SK-N-MC (cell line): Measurements from ENCODE around the gene APOBEC3B.
"Not testable (repeated sequence)": the region's sequence is repeated elsewhere in the genome, so short reads cannot be mapped to it uniquely, and the experiment has no call there.

Source experiments
- DNase-seq: peaks from one replicate; pipeline ENCODE4 v3.0.0-alpha.2; 2011; ENCODE audit warnings: low read depth, low spot score
- H3K27ac ChIP-seq: fragments of 200-600 bp; sonication (generic); 2 replicates; pipeline ENCODE4 v1.5.1; 2016; ENCODE audit warnings: mixed run types
- H3K36me3 ChIP-seq: fragments of 200-600 bp; sonication (generic); 2 replicates; pipeline ENCODE4 v1.6.1; 2017; ENCODE audit warnings: antibody characterized with exemption, low read length, mixed read lengths; ENCODE audit not compliant: insufficient read depth
- H3K4me3 ChIP-seq: fragments of 200-600 bp; sonication (generic); 2 replicates; pipeline ENCODE4 v1.5.1; 2016
- H3K9ac ChIP-seq: fragments of 200-600 bp; sonication (generic); 2 replicates; pipeline ENCODE4 v1.8.0; 2017; ENCODE audit warnings: mixed run types, mixed read lengths; ENCODE audit not compliant: insufficient read length
- H3K9me3 ChIP-seq: fragments of 200-600 bp; sonication (generic); 2 replicates; pipeline ENCODE4 v1.6.1; 2017; ENCODE audit warnings: low read depth, mild to moderate bottlenecking, antibody characterized with exemption, low read length, moderate library complexity, mixed read lengths
- EZH2 ChIP-seq: fragments of 200-600 bp; sonication (generic); IDR thresholded peaks from one replicate; pipeline ENCODE4 v1.6.1; 2017; ENCODE audit warnings: antibody characterized with exemption
- FOXP2 ChIP-seq: optimal IDR thresholded peaks from 2 replicates; pipeline ENCODE3; 2011; ENCODE audit warnings: mild to moderate bottlenecking, moderate library complexity; ENCODE audit not compliant: insufficient read depth; ENCODE audit errors: extremely low read length, control extremely low read depth
- POLR2AphosphoS5 ChIP-seq: IDR thresholded peaks from 2 replicates; pipeline ENCODE4 v1.6.1; 2012; ENCODE audit warnings: mild to moderate bottlenecking, low read depth, low read length, borderline replicate concordance

The APOBEC3B gene

GRCh38 chr22:38940811-38941384, 41.2 kb upstream of the APOBEC3B start:
- DNase-seq = no peak

DNA sequence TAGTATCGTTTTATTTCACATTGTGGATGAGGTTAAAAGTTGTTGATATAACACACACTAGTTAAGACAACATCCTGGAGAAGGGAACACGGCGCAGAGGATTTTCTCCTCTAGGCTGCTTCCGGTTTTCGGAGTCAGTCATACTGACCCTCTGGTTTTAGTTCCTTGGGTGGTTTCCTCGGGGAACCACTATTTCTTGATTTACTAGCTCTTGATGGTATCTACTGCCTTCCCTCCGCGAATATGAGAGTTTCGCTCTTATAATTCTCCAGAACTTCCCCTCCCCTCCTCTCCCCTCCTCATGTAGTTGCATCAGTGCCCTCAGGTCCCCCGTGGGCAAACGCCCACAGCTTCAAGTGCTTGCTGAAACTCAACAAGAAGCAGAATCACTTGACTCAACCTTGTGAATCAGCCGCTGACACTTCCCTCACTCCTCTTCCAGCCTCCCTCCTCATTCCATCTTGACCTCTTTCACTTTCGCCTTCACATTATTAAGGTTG, 40.6 kb upstream of the APOBEC3B start:
- no peak for DNase-seq
- H3K4me3 ChIP-seq = peak overlapping the region; percentile 37
- H3K36me3 ChIP-seq = no peaks in the 10 kb centered on the region
- no peaks in the 10 kb centered on the region for H3K9me3 ChIP-seq
- peak overlapping the region; percentile 42 for H3K9ac ChIP-seq
- peak overlapping the region; percentile 80 for H3K27ac ChIP-seq
- TF ChIP-seq POLR2AphosphoS5 (no peak), EZH2 (no peak), FOXP2 (no peak)

More at GRCh38 chr22:38940811-38941384, 41.2 kb upstream of the APOBEC3B start:
- H3K9me3 ChIP-seq = no peaks in the 10 kb centered on the region
- no peak for TF ChIP-seq FOXP2
- no peak for TF ChIP-seq POLR2AphosphoS5
- no peak for TF ChIP-seq EZH2
- H3K4me3 ChIP-seq = peak overlapping the region; percentile 37; the same call in 1 of the 2 replicates
- H3K9ac ChIP-seq = peak overlapping the region; percentile 42
- H3K27ac ChIP-seq = peak overlapping the region; percentile 80
- no peaks in the 10 kb centered on the region for H3K36me3 ChIP-seq

DNA sequence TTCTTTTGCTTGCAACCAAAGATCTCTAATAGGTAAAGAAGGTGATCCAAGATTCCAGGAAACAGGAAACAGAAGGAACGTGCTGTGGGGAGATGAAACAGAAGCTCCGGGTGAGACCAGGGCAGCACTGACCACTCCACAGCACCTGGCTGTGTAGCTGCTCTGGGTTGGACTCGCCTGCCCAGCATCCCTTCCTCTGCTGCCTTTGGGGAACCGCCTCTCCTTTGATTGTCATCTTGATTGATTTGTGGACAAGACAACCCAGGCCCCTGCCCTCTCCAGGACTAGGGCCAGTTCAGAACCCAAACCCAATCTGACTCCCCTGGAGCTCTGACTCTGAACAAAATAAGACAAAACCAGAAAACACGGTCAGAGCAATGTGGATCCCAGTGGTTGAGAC, 39.4 kb upstream of the APOBEC3B start:
- Histone ChIP-seq H3K36me3 (no peaks in the 10 kb centered on the region), H3K27ac (no peak overlapping the region), H3K9me3 (no peaks in the 10 kb centered on the region), H3K4me3 (no peak overlapping the region), H3K9ac (no peak overlapping the region)
- no peak for TF ChIP-seq FOXP2
- TF ChIP-seq EZH2 = no peak
- no peak for TF ChIP-seq POLR2AphosphoS5
- no peak for DNase-seq

DNA sequence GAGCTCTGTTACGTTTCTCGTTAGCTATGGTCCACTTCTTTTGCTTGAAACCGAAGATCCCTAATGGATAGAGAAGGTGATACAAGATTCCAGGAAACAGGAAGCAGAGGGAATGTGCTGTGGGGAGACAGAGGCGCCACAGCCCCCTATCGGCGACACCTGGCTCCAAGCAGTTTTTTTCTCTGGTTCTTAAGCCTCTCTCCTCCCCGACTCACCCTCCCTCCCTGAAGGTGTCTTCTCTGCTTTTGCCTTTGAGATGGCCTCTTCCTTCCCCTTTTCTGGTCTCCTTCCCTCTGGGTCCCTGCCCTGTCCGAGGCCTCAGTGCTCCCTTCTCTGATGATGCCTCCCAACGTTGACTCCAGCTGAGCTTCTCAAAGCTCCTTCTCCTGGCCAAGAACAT, 38.9 kb upstream of the APOBEC3B start:
- Histone ChIP-seq H3K9ac (peak overlapping the region; percentile 65), H3K27ac (peak overlapping the region; percentile 90), H3K9me3 (no peaks in the 10 kb centered on the region), H3K4me3 (0 out of 2 replicates have a peak overlapping the region, but pooled peaks have one; percentile 22), H3K36me3 (no peaks in the 10 kb centered on the region)
- TF ChIP-seq FOXP2 (no peak), EZH2 (no peak), POLR2AphosphoS5 (no peak)
- DNase-seq = no peak

DNA sequence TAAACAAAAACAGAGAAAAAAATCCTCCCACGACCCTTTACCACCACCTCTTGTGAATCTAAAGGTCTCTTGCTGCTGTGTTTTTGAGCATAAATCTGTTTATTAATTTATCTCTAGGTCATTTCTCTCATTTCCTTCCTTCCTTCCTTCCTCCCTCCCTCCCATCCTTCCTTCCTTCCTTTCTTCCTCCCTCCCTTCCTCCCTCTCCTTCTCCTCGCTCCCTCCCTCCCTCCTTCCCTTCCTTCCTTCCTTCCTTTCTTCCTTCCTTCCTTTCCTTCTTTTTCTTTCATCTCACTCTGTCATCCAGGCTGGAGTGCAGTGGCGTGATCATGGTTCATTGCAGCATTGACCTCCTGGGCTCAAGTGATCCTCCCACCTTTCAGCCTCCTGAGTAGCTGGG, 38.3 kb upstream of the APOBEC3B start:
- TF ChIP-seq EZH2 = no peak
- no peak for TF ChIP-seq FOXP2
- TF ChIP-seq POLR2AphosphoS5 = no peak
- no peak for DNase-seq
- Histone ChIP-seq H3K36me3 (no peaks in the 10 kb centered on the region), H3K27ac (peak overlapping the region; percentile 90), H3K9ac (peak overlapping the region; percentile 65), H3K9me3 (no peaks in the 10 kb centered on the region), H3K4me3 (0 out of 2 replicates have a peak overlapping the region, but pooled peaks have one; percentile 22)

DNA sequence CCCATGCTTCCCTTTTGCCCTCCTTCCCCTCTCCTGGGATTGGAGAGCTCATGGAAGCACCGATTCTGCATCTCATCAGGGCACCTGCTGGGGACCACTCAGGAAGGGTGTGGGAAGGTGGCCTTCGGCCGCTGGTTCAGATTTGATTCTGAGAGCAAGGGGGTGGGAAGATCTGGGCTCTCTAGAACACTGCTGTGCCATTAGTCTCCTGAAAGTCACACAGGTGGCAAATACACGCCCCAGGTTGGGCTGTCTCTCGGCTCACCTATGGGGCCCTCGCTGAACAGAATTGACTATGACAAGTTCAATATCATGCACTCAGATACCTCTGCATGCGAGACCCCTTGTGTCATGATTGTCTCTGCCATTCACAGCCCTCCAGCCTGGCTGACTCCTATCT, 37.5 kb upstream of the APOBEC3B start:
- no peak for DNase-seq
- Histone ChIP-seq H3K27ac (peak overlapping the region; percentile 51; the same call in 1 of the 2 replicates), H3K9me3 (no peaks in the 10 kb centered on the region), H3K36me3 (no peaks in the 10 kb centered on the region), H3K4me3 (no peak overlapping the region), H3K9ac (no peak overlapping the region)
- TF ChIP-seq EZH2 (no peak), FOXP2 (no peak)

DNA sequence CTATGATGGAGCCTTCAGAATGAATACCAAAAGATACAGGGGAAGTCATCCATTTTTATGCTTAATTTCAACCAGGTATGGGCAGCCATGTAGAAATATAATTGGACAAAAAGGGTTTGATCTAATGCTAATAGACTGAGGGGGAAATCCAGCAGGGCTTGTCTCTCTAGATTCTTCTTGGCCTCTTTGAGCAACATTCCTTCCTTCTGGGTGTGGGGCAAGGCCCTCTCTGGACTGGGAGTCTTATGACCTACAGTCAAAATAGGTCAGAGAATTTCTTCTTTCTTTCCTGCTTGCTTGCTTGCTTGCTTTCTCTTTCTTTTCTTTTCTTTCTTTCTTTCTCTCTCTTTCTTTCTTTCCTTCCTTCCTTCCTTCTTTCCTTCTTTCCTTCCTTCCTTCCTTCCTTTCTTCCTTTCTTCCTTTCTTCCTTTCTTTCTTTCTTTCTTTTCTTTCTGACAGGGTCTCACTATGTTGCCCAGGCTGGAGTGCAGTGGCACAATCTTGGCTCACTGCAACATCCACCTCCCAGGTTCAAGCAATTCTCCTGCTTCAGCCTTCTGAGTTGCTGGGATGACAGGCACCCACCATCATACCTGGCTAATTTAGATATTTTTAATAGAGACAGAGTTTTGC, 36.3 kb upstream of the APOBEC3B start:
- not testable (repeated sequence) for DNase-seq, H3K27ac ChIP-seq, H3K4me3 ChIP-seq, H3K9me3 ChIP-seq, H3K36me3 ChIP-seq, H3K9ac ChIP-seq

DNA sequence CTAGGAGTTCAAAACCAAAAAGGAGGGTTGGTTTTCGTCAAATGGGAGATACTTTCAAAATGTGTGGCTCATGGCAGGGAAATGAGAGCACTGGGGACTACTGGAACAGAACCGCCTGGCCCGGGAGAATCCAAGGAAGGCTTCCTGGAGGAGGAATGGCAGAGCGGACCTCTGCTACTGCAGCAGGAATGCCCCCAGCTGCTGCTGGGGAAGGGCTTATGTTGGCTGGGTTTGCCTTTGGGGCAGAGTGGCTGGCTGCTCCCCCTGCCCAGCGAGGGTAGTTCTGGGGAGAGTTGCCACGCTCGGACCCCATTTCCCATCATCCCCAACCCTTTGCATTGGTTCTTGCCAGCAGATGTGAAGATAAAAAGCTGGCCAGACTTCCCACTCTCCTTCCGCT, 35.4 kb upstream of the APOBEC3B start:
- Histone ChIP-seq H3K27ac (no peak overlapping the region), H3K9me3 (no peaks in the 10 kb centered on the region), H3K9ac (no peak overlapping the region), H3K36me3 (no peaks in the 10 kb centered on the region), H3K4me3 (no peak overlapping the region)
- TF ChIP-seq EZH2 (no peak), POLR2AphosphoS5 (no peak), FOXP2 (no peak)
- DNase-seq = no peak

DNA sequence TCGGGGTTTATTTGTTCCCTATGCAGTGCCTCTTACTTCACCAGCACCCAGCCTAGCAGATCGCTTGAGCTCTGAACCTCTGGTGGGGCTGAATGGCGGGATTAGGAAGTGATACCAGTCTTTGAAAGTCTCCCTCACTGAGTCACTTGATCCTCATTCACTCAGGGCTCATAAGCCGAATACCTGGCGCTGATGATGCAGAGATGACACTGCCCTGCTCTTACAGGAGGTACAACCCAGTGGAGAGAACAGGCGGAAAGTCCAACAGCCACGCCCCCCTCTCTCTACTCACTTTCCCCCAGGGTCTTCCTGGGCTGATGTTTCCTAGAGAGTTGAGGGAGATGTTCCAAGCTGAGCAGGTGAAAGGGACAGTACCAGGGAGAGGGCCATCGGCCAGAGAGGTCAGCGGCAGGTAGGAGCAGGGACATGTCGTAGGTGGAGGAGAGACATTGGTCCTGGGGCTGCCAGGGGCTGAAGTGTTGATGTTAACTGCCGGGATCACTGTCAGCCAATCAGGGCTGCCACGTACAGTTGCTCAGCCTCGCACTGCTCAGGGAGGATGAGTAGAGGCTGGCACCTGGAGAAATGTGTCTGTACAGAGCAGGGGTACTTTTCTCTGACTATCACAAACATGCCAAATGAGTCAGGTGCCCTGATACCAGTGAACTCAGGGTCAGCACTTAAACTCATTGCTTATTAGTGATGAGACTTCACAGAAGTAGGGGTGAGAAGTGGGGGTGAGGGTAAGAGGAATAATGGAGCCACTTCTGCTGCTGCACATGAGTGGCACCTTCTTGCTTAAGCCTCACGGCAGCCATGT, 34.6 kb upstream of the APOBEC3B start:
- no peak for DNase-seq
- Histone ChIP-seq H3K9ac (no peak overlapping the region), H3K36me3 (no peaks in the 10 kb centered on the region), H3K9me3 (no peaks in the 10 kb centered on the region), H3K4me3 (no peak overlapping the region), H3K27ac (no peak overlapping the region)
- TF ChIP-seq EZH2 = no peak
- TF ChIP-seq POLR2AphosphoS5 = no peak
- TF ChIP-seq FOXP2 = no peak
